Measurements from ENCODE around the gene OLA1. TPM values are rescaled to one million over a fixed set of nuclear protein-coding genes. Genes with fewer than 3 reads are reported as not detected.

The OLA1 gene
- polyA plus RNA-seq, 1 experiment: 148 TPM

DNA sequence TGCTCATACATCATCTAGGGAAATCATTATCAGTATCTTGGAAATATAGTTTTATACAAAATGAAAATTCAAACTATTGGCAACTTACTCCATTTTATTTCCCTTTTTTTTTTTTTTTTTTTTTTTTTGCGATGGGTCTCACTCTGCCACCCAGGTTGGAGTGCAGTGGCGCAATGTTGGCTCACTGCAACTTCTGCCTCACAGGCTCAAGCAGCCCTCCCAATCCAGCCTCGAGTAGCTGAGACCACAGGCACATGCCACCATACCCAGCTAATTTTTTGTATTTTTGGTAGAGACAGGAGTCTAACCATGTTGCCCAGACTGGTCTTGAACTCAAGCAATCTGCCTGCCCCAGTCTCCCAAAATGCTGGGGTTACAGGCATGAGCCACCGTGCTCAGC lies 29.0 kb downstream of the OLA1 start:
- CTCF ChIA-PET: no interaction called here
- Histone ChIP-seq H3K27ac (ENCODE audit: low read depth, low read length) (no peak overlapping the region), H3K27me3 (ENCODE audit: control insufficient read depth, insufficient read depth, low read length) (no peaks in the 10 kb centered on the region), H3K9me3 (ENCODE audit: control insufficient read depth, insufficient read depth, low read length) (no peaks in the 10 kb centered on the region), H3K4me3 (ENCODE audit: low read depth, low read length) (no peak overlapping the region)
- POLR2A ChIA-PET: no interaction called here
- DNase-seq (ENCODE audit: low read depth, low spot score): no peak
- TF ChIP-seq, protein P1, sequence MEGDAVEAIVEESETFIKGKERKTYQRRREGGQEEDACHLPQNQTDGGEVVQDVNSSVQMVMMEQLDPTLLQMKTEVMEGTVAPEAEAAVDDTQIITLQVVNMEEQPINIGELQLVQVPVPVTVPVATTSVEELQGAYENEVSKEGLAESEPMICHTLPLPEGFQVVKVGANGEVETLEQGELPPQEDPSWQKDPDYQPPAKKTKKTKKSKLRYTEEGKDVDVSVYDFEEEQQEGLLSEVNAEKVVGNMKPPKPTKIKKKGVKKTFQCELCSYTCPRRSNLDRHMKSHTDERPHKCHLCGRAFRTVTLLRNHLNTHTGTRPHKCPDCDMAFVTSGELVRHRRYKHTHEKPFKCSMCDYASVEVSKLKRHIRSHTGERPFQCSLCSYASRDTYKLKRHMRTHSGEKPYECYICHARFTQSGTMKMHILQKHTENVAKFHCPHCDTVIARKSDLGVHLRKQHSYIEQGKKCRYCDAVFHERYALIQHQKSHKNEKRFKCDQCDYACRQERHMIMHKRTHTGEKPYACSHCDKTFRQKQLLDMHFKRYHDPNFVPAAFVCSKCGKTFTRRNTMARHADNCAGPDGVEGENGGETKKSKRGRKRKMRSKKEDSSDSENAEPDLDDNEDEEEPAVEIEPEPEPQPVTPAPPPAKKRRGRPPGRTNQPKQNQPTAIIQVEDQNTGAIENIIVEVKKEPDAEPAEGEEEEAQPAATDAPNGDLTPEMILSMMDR (IDR thresholded peaks at IDR 0.05; ENCODE audit: low read depth, low read length): no peak

DNA sequence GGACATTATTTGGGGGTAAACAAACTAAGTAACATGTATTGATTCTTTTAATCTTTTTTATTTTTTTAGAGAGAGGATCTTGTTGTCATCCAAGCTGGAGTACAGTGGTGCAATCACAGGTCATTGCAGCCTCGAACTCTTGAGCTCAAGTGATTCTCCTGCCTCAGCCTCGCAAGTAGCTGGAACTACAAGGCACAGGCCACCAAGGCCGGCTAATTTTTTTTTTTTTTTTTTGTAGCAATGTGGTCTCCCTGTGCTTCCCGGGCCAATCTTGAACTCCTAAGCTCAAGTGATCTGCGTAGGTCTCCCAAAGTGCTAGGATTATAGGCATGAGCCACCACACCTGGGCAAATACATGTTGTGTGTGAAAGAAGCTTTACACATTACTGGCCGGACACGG lies 29.6 kb downstream of the OLA1 start:
- DNase-seq (ENCODE audit: low read depth, low spot score): no peak
- ChIA-PET CTCF (no interaction called here), POLR2A (interaction anchor here (0.6 kb wide), 1 partner anchor 117 kb away, joined by 4 read pairs; no protein-coding TSS in a partner anchor)
- TF ChIP-seq, protein P1 (IDR thresholded peaks at IDR 0.05; ENCODE audit: low read depth, low read length): no peak
- Histone ChIP-seq H3K27me3 (ENCODE audit: control insufficient read depth, insufficient read depth, low read length) (no peaks in the 10 kb centered on the region), H3K9me3 (ENCODE audit: control insufficient read depth, insufficient read depth, low read length) (no peaks in the 10 kb centered on the region), H3K4me3 (ENCODE audit: low read depth, low read length) (no peak overlapping the region), H3K27ac (ENCODE audit: low read depth, low read length) (no peak overlapping the region)

DNA sequence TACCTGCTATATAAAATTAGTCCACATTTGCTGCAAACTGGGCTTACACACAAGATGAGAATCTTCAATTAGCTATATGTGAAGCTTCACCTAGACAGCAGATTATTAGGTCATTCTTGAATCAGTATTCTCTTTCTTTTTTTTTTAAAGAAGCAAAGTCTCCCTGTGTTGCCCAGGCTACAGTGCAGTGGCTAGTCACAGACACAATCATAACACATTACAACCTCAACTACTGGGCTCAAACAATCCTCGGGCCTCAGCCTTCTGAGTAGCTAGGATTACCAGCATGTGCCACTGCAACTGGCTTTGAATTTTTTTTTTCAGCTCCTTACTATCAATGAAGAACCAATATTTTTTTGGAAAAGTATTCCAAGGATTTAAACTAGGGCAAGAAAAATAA lies 30.5 kb downstream of the OLA1 start:
- Histone ChIP-seq H3K27me3 (ENCODE audit: control insufficient read depth, insufficient read depth, low read length) (no peaks in the 10 kb centered on the region), H3K4me3 (ENCODE audit: low read depth, low read length) (no peak overlapping the region), H3K9me3 (ENCODE audit: control insufficient read depth, insufficient read depth, low read length) (no peaks in the 10 kb centered on the region), H3K27ac (ENCODE audit: low read depth, low read length) (no peak overlapping the region)
- DNase-seq (ENCODE audit: low read depth, low spot score): no peak
- ChIA-PET POLR2A (no interaction called here), CTCF (interaction anchor here (0.6 kb wide), 1 partner anchor 329 kb away, joined by 3 read pairs; no protein-coding TSS in a partner anchor)
- TF ChIP-seq, protein P1 (IDR thresholded peaks at IDR 0.05; ENCODE audit: low read depth, low read length): no peak

DNA sequence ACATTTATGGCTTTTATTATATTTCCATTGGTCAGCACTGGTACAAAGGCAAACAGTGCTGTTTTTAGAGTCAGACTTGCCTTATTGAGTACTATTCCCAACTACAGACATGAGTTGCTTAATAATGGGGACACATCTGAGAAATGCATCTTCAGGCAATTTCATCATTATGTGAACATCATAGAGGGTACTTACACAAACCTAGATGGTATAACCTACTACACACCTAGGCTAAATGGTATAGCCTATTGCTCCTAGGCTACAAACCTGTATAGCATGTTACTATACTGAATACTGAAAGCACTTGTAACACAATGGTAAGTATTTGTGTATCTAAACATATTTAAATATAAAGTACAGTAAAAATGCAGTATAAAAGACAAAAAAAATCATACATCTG lies 36.4 kb downstream of the OLA1 start:
- H3K27me3 ChIP-seq (ENCODE audit: control insufficient read depth, insufficient read depth, low read length): no peaks in the 10 kb centered on the region
- ChIA-PET POLR2A (no interaction called here), CTCF (no interaction called here)
- TF ChIP-seq, protein P1 (IDR thresholded peaks at IDR 0.05; ENCODE audit: low read depth, low read length): no peak
- H3K4me3 ChIP-seq (ENCODE audit: low read depth, low read length): no peak overlapping the region
- DNase-seq (ENCODE audit: low read depth, low spot score): no peak
- H3K27ac ChIP-seq (ENCODE audit: low read depth, low read length): no peak overlapping the region
- H3K9me3 ChIP-seq (ENCODE audit: control insufficient read depth, insufficient read depth, low read length): no peaks in the 10 kb centered on the region

DNA sequence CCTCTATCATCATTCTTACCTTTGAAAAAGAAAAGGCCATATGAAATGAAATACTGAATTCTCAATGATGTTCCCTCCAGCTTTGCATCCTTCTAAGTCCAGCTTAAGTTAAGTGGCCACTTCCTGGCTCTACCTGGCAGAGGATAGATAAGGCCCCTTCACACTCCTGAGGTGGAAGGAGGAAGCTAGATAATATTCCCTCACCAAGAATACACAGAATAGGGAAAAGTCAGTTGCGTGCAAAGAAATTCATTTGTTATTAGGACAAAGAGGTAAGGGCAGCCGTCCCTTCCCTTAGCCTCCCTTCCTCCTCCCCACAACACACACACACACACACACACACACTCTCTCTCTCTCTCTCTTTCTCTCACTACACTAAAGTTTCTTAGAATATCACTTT lies 37.5 kb downstream of the OLA1 start:
- no peaks in the 10 kb centered on the region for H3K9me3 ChIP-seq (ENCODE audit: control insufficient read depth, insufficient read depth, low read length)
- no peak overlapping the region for H3K27ac ChIP-seq (ENCODE audit: low read depth, low read length)
- H3K27me3 ChIP-seq (ENCODE audit: control insufficient read depth, insufficient read depth, low read length): no peaks in the 10 kb centered on the region
- TF ChIP-seq, protein P1 (IDR thresholded peaks at IDR 0.05; ENCODE audit: low read depth, low read length): no peak
- no peak overlapping the region for H3K4me3 ChIP-seq (ENCODE audit: low read depth, low read length)
- ChIA-PET POLR2A (no interaction called here), CTCF (no interaction called here)
- no peak for DNase-seq (ENCODE audit: low read depth, low spot score)
